GM21825 (cell line): ENCODE measurements around the gene GJD3.
"Not testable (repeated sequence)": the region's sequence is repeated elsewhere in the genome, so short reads cannot be mapped to it uniquely, and the experiment has no call there.

ENCODE experiments used
- ATAC-seq: cut with Tn5 transposase; IDR thresholded peaks from one replicate; pipeline ENCODE4 v1.9.1; 2021; ENCODE audit warnings: mild to moderate bottlenecking, moderate library complexity; ENCODE audit not compliant: unreplicated experiment

Gene GJD3

GRCh38 chr17:40371261-40371929 lies 6.9 kb upstream of the GJD3 start:
- ATAC-seq, result no peak

GRCh38 chr17:40369923-40370322 lies 5.4 kb upstream of the GJD3 start:
- no peak for ATAC-seq

GRCh38 chr17:40367728-40368127 lies 3.2 kb upstream of the GJD3 start:
- not testable (repeated sequence) for ATAC-seq

DNA sequence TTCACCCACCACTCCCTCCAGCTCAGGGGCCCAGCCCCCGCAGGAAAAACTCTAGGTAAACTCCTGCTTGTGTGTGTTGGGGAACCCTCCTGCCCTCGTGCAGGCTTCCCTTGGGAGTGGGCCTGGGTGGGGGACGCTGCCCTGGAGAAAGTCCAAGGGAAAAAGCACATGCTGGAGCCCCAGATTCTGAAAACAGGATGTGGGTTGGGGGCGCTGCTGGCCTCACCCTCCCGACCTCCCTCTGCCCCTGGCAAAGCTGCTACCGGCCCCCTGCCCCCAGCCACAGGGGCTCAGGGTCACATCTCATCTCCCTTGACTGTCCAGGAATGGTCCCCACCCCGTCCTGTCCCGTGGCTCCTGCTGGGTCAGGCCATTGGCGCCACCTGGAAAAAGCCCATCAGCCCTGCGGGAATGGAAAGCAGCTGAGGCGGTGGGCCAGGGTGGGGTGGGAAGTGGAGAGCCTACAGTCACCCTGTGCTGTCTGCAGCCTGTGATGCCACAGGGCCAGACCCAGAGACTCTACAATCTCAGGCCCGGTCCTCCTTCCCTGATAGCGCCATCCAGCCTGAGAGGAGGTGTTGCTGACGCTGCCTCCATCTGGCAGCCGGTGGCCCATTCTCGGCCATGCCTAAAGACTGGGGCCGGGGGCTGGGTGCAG lies 2.5 kb upstream of the GJD3 start:
- ATAC-seq, result no peak

DNA sequence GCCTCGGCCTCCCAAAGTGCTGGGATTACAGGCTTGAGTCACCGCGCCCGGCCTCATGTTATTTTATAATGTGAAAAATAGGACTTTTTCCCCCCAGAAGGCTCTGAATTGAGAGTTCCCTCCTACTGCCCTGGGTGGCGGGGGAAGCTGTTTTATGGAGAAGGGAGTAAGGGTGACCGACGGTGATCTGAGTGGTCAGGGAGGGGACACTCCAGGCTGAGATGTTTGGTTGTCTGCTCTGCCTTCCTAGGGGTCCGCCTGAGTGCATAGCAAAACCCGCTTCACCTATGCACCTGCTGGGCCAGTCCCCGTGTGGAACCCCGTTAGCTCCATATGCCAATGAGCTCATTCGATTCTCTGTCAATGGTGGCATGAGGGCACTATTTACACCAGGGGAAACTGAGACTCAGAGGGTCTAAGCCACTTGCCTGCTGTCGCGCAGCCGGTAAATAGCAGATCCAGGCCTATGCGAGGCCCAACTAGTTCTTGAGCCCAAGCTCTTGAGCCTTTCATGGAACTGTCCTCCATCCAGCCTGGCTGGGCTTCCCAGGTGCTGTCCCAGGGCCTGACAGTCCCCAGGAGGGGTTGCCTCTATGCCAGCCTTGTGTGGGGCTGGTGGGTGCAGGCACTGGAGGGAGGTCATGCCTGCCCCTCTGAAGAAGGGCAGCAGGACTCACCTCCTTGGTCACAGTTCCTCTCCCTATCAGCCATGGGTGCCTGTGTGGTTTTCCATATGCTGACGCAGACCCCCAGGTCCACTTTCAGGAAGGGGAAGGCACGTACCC lies 1.7 kb upstream of the GJD3 start:
- no peak for ATAC-seq

DNA sequence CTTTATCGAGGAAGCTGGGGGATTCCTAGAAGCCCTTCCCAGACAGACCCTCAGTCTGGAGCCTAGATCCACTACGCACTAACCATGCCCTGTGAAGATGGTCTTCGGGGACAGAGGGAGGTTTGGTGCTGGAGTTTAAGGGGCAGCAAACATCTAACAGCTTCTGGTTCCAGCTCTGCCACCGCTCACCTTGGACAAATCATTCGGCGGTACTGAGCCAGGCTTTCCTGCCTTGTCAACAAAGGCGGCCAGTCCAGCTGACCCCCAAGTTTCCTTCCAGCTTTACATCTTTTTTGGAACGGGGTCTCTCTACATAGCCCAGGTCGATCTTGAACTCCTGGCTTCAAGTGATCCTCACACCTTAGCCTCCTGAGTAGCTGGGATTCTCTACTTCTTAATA lies 369 bp upstream of the GJD3 start:
- no peak for ATAC-seq

- no peak for ATAC-seq
Measured at GRCh38 chr17:40363111-40363827, 1.3 kb downstream of the GJD3 start.

DNA sequence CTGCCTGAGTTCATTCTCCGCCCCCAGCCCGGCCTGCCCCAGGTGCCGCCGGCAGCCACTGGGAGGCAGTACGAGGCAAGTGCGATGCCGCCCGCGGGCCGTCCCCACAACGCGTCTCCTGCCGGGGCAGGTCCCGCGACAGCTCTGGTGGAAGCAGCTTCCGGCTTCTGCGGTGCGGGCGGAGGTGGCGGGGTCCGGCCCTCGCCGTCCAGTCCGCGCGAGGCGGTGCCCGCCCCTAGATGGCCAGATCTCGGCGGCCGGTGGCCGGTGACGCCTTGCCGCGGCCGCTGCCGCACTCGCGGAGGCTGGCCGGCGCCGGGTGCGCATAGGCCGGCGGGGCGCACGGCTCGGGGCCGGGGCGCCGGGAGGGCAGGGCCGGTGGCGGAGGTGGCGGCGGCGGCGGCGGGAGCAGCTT lies 1.8 kb downstream of the GJD3 start:
- ATAC-seq, result peak; percentile 55

DNA sequence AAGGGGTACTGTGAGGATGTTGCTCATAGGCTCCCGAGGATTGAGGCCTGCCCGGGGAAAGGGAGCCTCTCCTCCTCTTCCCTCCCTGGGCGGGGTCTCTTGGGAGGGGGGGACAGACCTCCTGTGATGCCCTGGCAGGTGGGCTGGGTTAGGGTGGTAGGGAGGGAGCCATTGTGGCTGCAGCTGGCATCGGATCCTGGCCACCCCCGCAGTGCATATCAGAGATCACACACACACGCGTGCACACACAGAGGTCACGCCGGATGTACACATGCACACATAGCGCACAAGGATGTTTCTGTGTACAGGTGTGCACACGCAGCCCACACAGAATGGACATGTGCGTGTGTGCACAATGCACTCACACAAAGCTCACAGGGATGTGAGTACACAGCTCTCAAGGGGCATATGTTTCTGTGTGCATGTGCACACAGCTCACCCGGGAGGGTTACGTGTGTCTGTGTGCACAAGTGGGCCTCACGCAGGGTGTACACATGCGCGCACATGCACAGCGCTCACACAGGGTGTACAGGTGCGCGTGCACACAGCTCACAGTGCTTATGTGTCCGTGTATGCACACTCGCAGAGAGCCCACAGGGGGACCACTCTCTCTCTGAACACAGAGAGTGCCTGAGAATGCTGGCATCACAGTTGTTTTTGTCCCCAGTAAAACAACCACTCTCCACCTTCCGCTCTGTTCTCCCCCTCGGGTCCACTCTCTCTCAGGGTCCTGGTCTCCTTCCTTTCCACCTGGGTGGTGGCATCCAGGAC lies 2.4 kb downstream of the GJD3 start:
- ATAC-seq, result peak; percentile 6

DNA sequence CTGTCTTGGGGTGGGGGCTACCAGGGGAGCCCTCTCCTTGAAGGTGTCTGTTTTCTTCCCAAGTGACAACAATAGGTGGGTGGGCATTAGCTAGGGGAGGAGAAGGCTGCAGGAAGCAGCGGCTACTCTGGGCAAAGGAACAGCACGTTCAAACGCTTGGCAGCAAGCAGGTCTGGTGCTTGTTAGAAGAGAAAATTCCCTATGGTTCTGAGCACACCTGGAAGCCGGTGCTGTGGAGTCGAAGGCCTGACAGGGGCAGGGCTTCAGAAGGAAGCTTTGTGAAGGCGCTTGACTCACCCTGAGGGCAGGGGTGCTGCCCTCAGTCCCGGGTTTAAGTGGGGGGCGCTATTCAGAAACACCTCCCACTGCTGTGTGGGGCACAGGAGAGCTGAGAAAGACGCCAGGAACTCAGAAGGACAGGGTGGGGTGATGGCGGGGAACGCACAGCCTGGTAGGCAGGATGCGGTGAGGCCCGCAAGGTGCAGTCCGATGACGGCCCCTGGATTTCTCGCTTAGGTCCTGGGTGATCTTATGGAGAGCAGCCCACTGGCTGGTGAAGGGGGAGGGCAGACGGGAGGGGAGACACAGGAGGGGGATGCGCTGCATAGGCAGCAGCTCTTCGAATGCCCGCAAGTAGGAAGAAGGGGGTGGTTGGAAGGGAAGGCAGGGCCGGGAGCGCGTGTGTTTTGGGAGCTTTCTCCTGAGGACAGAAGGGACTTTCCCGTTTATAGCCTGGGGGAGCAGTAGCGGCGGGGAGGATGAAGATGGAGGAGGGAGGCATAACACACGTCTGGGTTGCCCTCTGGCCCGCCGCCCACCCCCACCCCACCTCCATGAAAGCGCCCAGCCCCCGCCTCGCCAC lies 3.2 kb downstream of the GJD3 start:
- no peak for ATAC-seq

DNA sequence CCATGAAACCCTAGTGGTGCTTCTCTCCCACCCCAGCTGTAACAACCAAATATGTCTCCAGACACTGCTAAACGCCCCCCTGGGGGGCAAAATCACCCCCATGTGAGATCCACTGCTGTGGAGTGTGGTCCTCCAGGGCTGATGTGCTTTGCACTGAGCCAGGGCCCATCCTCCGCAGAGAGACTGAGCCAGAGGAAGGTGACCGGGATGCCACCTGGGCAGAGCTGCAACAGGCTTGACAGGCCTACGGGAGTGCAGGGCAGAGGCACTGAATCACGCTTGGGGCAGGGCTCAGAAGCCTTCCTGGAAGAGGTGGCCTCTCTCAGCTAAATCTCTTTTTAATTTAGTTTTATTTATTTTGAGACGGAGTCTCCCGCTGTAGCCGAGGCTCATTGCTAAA lies 4.4 kb downstream of the GJD3 start:
- ATAC-seq, result no peak

DNA sequence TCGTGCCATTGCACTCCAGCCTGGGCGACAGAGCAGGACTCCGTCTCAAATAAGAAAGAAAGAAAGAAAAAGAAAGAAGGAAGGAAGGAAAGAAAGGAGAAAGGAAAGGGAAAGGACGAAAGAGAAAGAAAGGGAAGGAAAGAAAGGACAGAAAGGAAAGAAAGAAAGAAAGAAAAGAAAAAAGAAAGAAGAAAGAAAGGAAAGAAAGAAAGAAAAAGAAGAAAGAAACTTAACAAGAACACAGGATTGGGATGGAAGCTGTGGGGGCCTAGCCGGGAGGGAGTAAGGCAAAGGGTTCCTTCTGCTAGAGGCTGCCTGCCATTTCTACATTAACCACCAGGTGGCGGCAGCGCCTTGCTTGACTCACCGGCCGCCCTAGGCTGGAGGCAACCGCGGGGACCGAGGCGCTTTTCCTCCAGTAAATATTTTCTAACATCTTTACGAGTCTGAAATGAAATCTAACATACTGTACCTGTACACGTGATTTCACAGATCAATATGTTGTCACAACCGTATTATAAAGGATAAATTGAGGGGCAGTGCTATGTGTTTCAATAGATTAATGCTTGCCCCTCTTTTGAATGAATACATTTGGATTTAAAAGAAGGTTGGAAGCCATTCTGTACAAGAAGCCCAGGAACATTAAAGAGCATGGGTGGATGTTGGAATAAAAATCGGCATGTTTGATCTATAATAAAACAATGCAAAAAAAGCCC lies 6.1 kb downstream of the GJD3 start:
- no peak for ATAC-seq

- ATAC-seq, result no peak
Measured at GRCh38 chr17:40356990-40357881, 7.3 kb downstream of the GJD3 start.

DNA sequence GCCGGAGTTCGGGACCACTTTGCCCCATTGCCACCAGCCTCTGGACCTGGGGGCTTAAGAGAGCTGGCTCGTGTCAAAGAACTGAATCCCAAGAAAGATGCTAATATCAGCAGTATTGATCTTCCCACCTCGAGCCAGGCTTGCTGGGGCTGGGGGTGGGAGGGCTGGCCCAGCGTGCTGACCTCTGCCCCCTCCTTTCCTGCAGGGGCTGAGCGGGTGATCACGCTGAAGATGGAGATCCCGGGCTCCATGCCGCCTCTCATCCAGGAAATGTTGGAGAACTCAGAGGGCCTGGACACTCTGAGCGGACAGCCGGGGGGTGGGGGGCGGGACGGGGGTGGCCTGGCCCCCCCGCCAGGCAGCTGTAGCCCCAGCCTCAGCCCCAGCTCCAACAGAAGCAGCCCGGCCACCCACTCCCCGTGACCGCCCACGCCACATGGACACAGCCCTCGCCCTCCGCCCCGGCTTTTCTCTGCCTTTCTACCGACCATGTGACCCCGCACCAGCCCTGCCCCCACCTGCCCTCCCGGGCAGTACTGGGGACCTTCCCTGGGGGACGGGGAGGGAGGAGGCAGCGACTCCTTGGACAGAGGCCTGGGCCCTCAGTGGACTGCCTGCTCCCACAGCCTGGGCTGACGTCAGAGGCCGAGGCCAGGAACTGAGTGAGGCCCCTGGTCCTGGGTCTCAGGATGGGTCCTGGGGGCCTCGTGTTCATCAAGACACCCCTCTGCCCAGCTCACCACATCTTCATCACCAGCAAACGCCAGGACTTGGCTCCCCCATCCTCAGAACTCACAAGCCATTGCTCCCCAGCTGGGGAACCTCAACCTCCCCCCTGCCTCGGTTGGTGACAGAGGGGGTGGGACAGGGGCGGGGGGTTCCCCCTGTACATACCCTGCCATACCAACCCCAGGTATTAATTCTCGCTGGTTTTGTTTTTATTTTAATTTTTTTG lies 8.5 kb downstream of the GJD3 start:
- no peak for ATAC-seq

GRCh38 chr17:40355123-40355803 lies 9.3 kb downstream of the GJD3 start:
- no peak for ATAC-seq
